PFSK-1 (cell line): ENCODE results near the gene EIF4A2.

Experiments used
- FOXP2 ChIP-seq: optimal IDR thresholded peaks from 2 replicates; pipeline ENCODE3; 2011; ENCODE audit warnings: borderline replicate concordance, control low read depth, inconsistent platforms; ENCODE audit not compliant: insufficient read depth; ENCODE audit errors: extremely low read length, extremely low read depth
- POLR2AphosphoS5 ChIP-seq: IDR thresholded peaks from 2 replicates; pipeline ENCODE4 v1.6.1; 2012; ENCODE audit warnings: low read depth, mild to moderate bottlenecking, control low read depth, low read length, moderate library complexity
- SIN3A ChIP-seq: IDR thresholded peaks from 2 replicates; pipeline ENCODE4 v1.6.1; 2012; ENCODE audit warnings: mild to moderate bottlenecking, low read length, moderate library complexity, borderline replicate concordance; ENCODE audit not compliant: insufficient read depth
- TAF1 ChIP-seq: IDR thresholded peaks from 2 replicates; pipeline ENCODE4 v1.6.1; 2012; ENCODE audit warnings: low read length, control low read depth, borderline replicate concordance; ENCODE audit not compliant: insufficient read depth
- TF ChIP-seq, protein P1 (sequence below), 2 experiments: IDR thresholded peaks; 2 replicates each; pipeline versions ENCODE4 v1.6.1 to v1.8.0; 2011 to 2012; ENCODE audit warnings: low read depth in 2 of 2, low read length in 2 of 2, control low read depth in 1 of 2, inconsistent platforms in 1 of 2, mild to moderate bottlenecking in 1 of 2, moderate library complexity in 1 of 2; ENCODE audit not compliant: insufficient read depth in 1 of 2

DNA sequence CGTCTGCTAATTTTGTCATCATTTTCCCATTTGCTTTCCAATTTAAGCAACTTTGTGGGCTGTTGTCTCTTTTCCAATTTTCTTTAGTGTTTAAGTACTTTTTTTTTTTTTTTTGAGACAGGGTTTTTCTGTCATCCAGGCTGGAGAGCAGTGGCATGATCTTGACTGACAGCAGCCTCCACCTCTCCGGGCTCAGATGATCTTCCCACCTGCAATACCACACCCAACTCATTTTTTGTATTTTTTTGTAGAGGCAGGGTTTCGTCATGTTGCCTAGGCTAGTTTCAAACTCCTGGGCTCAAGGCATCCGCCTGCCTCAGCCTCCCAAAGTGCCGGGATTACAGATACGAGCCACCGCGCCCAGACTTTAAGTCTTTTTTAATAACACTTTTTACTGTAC is 26.2 kb upstream of the EIF4A2 start:
- no peak for TF ChIP-seq POLR2AphosphoS5
- TF ChIP-seq TAF1, result no peak
- TF ChIP-seq, protein P1, sequence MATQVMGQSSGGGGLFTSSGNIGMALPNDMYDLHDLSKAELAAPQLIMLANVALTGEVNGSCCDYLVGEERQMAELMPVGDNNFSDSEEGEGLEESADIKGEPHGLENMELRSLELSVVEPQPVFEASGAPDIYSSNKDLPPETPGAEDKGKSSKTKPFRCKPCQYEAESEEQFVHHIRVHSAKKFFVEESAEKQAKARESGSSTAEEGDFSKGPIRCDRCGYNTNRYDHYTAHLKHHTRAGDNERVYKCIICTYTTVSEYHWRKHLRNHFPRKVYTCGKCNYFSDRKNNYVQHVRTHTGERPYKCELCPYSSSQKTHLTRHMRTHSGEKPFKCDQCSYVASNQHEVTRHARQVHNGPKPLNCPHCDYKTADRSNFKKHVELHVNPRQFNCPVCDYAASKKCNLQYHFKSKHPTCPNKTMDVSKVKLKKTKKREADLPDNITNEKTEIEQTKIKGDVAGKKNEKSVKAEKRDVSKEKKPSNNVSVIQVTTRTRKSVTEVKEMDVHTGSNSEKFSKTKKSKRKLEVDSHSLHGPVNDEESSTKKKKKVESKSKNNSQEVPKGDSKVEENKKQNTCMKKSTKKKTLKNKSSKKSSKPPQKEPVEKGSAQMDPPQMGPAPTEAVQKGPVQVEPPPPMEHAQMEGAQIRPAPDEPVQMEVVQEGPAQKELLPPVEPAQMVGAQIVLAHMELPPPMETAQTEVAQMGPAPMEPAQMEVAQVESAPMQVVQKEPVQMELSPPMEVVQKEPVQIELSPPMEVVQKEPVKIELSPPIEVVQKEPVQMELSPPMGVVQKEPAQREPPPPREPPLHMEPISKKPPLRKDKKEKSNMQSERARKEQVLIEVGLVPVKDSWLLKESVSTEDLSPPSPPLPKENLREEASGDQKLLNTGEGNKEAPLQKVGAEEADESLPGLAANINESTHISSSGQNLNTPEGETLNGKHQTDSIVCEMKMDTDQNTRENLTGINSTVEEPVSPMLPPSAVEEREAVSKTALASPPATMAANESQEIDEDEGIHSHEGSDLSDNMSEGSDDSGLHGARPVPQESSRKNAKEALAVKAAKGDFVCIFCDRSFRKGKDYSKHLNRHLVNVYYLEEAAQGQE (IDR thresholded peaks at IDR 0.05; ENCODE audit: insufficient read depth in 1 of 2, low read depth in 2 of 2, low read length in 2 of 2), result no peak
- no peak for TF ChIP-seq FOXP2
- no peak for TF ChIP-seq SIN3A
